Posterior cingulate gyrus (tissue), 11 donors: ENCODE results near the gene TMEM234.
"Not testable (repeated sequence)": the region's sequence is repeated elsewhere in the genome, so short reads cannot be mapped to it uniquely, and the experiment has no call there.

Experiments used
- DNase-seq, 10 donors: peaks; one replicate each; pipeline versions ENCODE4 v3.0.0 to v3.0.0-alpha.2; 2020 to 2021; ENCODE audit warnings: mixed read lengths in 3 of 10
- intact Hi-C: fragments of 100-400 bp; cut with DNase I; formaldehyde crosslinking; loops from one replicate; pipeline ENCODE4 v1.15.1; 2023

The TMEM234 gene

DNA sequence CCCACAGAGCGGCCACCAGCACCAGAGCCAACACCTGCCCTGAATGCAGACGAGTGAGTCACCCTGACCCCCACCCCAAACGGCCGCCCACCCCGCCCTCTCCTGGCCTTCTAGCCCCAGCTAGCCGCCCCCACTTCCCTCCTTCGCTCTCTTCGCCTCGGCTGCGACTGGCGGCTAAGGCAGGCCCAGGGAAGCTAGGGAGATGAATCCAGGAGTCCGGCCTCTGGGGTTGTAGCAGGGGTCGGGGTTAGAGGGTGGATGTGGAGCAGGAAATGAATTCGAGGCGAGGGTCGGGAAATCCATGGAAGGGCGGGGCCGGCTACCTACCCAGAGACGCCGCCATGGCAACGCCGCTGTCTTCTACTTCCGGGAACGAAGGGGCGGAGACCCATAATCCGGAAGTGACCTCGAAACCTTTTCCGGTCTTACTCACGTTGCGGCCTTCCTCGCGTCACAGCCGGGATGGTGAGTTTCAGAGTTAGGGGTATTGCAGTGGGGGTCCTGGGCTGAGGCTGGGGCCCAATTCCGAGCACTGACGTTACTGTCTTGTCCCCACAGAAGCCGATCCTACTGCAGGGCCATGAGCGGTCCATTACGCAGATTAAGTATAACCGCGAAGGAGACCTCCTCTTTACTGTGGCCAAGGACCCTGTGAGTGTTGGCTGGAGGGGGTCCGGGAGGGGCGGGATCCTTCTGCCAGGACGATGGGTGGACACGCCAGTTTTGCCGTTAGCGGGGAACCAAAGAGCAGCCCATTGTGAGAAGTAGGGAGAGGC lies at the start of gene TMEM234, which contains the start of gene EIF3I:
TSS of gene TMEM234 (minus strand) at position 374 of the 776 bp plus-strand sequence. CDS start at position 343, 31 bp downstream.
TSS of gene EIF3I (plus strand) at position 428 of the 776 bp plus-strand sequence. CDS start at position 463, 35 bp downstream.
- peak; percentile 87 to 99 (median 94) for DNase-seq
- intact Hi-C loops: loop anchor here (5.0 kb wide), 1 partner anchor 70 kb away; the partner anchor contains the start of gene HDAC1

DNA sequence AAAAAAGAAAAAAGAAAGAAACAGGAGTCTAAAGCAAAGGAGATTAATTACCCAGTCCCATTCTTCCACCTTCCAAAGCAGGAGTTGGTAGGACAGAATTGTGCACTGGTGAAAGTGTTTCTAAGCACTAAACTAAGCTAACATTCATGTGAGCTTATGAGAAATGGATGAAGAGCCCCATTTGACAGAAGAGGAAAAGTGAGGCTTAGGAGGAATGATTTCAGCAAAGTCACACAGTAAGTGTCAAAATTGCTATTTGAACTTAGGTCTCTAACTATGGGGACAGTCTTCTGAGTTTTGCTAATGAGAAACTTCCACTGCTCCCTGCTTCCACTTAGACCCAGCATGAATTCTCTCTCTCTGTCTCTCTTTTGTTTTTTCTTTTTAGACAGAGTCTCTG lies 47.6 kb upstream of the TMEM234 start:
- intact Hi-C loops: no loop called here
- DNase-seq: no peak

DNA sequence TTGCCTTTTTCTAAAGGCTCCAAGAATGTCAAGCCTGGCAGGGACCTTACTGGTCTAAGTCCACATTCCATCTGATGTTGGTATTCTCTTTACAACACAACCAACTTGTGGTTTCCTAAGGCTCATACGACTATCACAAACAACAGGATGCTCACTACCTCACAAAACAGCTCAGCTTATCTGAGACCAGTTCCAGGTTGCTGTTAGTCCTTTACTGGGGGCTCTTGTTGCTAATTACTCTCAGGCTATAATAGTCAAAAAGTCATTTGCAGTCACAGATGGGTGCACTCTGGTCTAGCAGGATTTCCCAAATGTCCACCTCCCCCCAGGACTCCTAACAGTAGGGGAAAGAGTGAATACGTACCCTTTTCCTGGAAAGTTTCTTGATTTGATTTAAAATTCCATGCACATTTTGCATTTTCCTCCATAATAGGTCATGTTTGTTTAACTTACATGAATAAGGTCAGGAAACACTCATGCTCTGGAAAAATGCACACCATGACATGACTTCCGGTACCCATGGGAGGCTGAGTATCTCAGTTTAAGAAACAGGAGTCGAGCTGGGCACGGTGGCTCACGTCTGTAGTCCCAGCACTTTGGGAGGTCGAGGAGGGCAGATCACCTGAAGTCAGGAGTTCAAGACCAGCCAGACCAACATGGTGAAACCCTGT lies 44.9 kb upstream of the TMEM234 start:
- intact Hi-C loops: no loop called here
- no peak for DNase-seq

DNA sequence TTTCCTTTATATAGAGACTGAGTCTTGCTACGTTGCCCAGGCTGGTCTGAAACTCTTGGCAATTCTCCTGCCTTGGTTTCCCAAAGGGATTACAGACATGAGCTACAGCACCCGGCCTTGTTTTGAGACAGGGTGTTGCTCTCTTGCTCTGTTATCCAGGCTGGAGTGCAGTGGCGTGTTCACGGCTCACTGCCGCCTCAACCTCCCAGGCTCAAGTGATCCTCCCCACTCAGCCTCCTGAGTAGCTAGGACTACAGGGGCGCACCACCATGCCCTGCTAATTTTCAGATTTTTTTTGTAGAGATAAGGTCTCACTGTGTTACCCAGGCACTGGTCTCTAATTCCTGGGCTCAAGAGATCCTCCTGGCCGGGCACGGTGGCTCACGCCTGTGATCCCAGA lies 43.7 kb upstream of the TMEM234 start:
- intact Hi-C loops: no loop called here

DNA sequence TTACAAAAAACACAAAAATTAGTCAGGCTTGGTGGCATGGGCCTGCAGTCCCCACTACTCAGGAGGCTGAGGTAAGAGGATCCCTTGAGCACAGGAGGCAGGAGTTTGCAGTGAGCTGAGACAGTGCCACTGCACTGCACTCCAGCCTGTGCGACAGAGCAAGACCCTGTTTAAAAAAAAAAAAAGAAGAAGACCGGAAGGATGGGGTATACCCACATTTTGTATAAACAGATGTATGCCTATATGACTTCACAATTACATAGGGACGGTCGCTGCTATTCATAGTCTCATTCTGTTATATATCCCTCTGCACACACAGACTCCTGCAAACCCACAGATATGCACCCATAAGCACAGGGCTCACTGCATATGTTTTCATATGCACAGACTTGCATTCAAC lies 41.6 kb upstream of the TMEM234 start:
- no peak for DNase-seq
- intact Hi-C loops: no loop called here

More for the DNA sequence above, 43.7 kb upstream of the TMEM234 start:
- no peak for DNase-seq

DNA sequence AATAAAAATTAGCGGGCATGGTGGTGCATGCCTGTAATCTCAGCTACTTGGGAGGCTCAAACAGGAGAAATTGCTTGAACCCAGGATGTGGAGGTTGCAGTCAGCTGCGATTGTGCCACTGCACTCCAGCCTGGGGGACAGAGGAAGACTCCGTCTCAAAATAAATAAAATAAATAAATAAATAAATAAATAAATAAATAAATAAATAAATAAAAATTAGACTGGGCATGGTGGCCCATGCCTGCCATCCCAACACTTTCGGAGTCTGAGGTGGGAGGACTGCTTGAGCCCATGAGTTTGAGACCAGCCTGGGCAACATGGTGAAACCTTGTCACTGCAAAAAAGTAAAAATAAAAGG lies 41.1 kb upstream of the TMEM234 start:
- intact Hi-C loops, DNase-seq: not testable (repeated sequence)

DNA sequence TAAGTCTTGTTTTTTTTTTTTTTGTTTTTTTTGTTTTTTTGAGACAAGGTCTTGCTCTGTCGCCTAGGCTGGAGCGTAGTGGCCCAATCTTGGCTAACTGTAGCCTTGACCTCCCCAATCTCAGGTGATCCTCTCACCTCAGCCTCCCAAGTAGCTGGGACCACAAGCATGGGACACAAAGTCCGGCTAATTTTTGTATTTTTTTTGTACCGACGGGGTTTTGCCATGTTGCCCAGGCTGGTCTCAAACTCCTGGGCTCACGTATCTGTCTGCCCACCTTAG lies 35.0 kb upstream of the TMEM234 start:
- intact Hi-C loops: no loop called here
- DNase-seq: no peak

DNA sequence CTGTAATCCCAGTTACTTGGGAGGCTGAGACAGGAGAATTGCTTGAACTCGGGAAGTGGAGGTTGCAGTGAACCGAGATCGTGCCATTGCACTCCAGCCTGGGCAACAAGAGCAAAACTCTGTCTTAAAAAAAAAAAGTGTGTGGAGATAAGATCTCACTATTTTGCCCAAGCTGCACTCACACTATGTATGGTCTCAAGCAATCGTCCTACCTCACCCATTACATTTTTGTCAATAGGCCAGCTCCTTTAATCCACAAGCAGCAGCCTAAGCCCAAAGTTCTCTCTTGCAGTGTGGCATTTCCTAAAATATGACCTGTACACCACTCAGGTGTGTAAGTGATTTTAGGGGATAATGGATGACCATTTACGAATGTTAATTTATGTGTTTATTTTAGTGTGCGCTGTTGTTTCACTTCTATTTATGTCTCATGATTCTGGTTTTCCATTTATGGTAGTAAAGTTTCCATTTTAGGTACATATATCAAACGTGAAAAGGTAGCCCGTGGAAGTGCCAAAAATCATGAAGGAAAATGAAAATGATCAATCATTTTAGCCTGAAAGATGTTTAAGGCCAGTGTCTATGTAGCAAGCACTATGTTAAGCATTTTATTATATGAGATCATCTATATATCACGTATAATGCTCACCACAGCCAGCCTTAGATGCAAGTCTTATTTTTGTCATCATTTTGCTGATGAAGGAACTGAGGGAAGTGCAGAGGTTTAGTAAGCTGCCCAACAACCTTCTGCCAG lies 34.5 kb upstream of the TMEM234 start:
- no peak for DNase-seq
- intact Hi-C loops: no loop called here

DNA sequence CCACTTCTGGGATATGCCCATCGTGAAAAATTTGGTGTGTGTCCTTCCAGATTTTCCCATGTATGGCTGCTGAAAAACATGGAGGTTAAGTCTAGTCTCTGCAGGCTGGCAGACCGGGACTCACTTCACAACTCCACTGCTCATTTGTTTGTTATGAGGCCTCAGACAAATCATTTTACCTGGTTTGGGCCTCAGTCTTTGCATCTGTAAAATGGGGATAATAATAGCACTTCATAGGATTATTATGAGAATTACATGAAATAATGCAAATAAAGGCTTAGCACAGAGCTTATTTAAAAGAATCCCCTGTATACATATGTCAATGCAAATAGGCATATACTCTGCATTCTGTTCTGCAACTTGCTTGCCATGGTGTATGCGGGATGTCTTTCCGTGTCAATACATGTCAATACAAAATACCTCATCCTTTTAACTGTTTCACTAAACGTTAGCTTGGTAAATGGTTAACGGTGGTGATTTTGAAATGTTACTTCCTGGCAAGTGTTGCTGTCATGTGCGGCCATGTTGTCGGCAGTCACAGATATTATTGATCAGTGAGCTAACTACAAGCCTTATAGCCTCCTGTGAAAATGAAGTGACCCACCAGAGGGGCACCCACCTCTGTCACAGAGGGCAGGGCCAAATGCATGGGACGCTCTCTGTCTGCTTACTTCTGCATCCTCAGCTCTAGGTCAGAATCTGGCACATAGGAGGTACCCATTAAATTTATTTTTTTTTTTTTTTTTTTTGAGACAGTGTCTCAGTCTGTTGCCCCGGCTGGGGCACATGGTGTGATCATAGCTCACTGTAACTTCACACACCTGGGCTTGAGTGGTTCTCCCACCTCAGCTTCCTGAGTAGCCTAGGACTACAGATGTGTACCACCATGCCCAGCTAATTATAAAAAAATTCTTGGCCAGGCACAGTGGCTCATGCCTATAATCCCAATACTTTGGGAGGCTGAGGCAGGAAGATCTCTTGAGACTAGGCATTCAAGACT lies 33.2 kb upstream of the TMEM234 start:
- no peak for DNase-seq
- intact Hi-C loops: no loop called here

DNA sequence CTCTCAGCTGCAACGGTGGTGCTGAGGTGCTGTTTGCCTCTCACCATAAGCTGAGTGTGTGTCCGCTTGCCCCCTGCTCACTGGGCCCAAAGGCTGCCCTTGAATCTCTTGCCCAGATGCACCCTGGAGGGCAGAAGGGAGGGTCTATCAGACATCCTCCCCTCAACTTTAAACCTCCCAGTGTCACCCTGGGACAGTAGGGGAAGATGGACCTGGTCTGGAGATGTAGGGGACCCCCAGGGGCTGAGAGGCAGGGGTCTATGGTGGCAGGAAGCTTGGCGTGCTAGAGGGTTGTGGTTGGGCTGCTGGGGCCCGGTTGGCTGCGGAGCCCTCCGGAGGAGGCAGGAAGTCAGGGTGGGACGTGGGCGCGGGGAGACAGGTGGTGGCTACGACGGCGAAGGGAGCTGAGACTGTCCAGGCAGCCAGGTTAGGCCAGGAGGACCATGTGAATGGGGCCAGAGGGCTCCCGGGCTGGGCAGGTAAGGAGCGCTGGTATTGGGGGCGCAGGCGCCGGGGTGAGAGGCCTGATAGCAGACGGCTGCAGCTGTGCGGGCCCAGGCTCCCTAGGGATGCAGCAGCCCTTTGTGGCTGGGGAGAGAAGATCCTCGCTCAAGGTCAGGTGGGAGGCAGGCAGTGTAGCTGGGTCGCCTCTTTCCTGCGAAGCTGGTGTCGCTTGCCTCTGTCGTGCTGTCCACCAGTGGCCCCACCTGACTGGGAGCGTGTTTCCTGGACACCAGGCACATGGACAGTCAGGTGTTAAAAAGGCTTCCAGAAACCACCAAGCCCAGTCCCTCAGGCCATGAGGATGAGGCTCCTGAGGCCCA lies 29.0 kb upstream of the TMEM234 start, which contains the start of gene LCK:
TSS of gene LCK (plus strand) at position 373 of the 824 bp plus-strand sequence. CDS start 23,065 bp downstream, outside the sequence.
- DNase-seq: no peak
- intact Hi-C loops: no loop called here

DNA sequence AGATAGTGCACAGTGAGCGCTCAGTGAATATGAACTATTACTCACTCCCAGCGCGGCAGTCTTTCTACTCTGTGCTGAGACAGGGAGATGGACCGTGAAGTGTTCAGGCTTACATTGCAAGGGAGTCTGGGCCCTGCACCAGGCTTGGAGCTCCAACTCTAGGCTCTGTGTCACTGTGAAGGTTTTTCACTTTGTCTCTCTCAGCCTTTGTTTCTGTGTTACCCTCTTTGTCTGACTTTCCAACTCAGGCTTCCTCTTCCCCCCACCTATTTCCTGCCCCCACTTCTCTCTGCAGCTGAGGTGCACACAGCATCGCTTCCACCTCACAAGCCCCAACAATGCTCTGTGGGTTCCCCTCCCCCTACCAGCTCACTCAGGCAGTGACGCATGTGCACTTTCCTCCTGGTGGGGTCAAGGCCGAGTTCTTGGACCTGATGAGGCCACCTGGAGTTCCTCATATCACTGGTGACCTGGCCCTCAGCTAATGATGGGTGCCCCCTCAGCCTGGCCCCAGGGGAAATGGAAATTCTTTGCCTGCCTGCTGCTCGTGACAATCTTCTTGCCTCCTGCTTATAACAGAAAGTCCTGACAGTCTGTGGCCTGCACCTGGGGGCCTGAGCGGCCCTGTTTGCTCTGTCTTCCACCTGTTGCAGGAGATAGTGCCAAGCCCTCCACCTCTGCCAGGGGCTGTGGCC lies 27.8 kb upstream of the TMEM234 start:
- no peak for DNase-seq
- intact Hi-C loops: no loop called here

DNA sequence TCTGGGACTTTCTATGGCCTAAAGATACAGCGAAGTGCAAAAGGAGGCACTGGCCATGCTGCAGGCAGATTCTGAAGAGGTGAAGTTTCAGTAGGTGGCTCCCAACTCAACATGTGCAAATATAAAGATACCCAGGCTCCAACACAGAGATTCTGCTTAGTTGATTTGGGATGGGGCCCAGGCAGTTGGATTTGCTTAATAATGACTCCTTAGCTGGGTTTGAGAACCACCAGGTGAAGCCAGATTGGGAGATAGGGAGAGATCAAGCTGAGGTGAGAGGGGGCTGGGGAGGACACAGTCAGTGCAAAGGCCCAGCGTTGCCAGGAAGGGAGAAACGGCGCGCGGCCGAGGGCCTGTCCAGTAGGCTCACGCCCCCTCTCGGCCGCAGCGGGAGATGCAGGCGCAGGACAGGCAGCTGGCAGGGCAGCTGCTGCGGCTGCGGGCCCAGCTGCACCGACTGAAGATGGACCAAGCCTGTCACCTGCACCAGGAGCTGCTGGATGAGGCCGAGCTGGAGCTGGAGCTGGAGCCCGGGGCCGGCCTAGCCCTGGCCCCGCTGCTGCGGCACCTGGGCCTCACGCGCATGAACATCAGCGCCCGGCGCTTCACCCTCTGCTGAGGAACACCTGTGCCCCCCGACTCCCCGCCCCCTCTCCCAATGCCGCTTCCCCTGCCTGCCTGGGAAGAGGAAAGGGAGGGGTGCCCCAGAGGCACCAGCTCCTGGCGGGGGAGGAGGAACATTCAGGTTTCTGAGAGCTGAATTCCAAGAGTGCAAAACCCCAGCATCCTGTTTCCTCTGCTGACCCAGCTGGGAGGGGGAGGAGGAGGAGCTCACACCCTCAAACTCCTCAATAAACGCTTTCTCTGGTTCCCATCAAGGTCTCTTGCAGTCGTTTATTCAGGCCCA lies 26.1 kb upstream of the TMEM234 start:
- intact Hi-C loops: no loop called here
- DNase-seq: peak in 9 of 10 donors; percentile 27 to 92 (median 43)

DNA sequence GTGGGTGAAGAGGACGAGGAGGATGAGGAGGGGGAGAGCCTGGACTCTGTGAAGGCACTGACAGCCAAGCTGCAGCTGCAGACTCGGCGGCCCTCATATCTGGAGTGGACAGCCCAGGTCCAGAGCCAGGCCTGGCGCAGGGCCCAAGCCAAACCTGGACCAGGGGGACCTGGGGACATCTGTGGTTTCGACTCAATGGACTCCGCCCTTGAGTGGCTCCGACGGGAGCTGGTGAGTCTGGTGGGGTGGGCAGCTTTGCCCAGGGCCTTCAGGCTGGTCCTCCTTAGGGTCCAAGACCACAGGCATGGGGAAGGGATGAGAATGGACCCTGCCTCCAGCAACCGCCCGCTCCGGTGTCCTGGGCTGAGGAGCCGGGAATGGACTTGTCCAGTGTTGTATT lies 25.3 kb upstream of the TMEM234 start:
- DNase-seq: no peak
- intact Hi-C loops: no loop called here

DNA sequence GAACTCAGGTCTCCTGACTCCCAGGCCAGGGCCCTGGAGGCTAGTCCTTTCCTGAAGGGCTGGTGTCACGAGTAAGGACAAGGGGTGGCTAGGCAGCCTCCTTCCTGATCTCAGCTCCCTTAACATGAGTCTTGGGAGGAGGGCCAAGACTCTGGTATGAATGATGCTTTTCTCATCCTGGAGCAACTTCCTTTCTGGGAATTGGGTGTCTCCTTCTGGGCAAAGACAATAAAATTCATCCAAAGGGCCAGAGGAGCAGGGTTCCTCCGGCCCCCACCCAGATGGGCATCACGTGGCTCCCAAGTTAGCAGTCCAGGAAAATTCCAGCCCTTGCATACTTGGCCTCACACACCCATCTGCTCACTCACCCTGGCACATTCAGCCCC lies 24.7 kb upstream of the TMEM234 start, which contains the start of gene FAM167B:
TSS of gene FAM167B (plus strand) at position 335 of the 386 bp plus-strand sequence. CDS start 200 bp downstream, outside the sequence.
- intact Hi-C loops: no loop called here
- no peak for DNase-seq

DNA sequence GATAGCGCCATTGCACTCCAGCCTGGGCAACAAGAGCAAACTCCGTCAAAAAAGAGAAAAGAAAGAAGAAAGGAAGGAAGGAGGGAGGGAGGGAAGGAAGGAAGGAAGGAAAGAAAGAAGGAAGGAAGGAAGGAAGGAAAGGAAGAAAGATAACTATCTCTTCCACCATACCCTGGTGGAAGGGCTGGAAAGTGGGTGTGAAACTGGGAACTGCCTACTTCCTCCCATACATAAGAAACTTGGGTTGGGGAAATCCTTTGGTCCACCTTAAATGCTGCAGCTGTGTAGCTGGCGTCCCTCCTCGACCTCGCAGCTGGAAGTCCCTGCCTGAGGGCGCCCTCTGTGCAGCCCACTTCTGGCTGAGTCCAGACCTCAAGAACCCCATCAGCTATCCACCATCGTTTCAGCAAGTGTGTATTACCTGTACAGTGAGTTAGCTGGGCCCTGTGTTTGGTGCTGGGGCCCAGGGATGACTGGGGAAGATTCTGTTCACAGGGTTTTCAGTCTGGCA lies 20.2 kb upstream of the TMEM234 start:
- peak in 7 of 10 donors; percentile 34 to 92 (median 62) for DNase-seq
- intact Hi-C loops: loop anchor here (5.0 kb wide), 1 partner anchor 90 kb away; no protein-coding TSS in a partner anchor

DNA sequence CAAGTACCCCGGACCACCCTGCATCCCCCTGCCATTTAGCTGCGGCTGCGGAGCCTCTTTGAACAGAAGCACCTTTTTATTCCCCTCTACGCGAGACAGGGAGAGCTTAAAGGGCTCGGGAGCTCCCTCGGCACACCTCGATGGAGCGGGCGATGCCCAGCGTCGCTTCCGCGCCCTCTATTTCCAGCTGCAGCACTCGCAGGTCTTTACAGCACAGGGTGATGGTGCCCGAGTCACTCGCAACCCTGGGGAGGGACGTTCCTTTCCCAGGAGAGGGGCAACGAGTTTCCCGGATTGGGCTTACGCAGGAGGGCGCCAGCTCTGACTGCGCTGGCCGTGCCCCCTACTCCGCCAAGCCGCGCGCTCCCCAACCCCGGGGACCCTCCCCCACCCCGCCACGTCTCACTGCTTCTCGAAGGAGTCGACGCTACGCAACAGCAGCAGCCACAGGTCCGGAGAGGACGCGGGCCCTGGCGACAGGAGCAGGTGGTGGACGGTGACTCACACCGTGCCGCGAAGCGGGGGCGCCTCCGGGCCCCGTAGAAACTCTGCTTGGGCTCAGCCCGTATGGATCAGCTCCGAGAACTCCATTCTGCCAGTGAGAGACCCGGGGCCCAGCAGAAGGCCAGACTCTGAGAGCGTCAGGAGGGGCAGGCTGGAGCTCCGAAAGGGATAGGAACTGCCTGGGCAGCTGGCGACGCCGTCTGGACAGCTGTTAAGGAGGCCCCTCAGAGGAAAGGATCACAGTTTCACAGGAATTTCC lies 19.0 kb upstream of the TMEM234 start:
- intact Hi-C loops: loop anchor here (5.0 kb wide), 1 partner anchor 91 kb away; no protein-coding TSS in a partner anchor
- DNase-seq: peak; percentile 28 to 91 (median 44)
